HG02610 (cell line): ENCODE measurements around the gene SMAD7.
"Not testable (repeated sequence)": the region's sequence is repeated elsewhere in the genome, so short reads cannot be mapped to it uniquely, and the experiment has no call there.

Experiments
- ATAC-seq: cut with Tn5 transposase; IDR thresholded peaks from one replicate; pipeline ENCODE4 v1.9.1; 2021; ENCODE audit warnings: mild to moderate bottlenecking, moderate library complexity; ENCODE audit not compliant: unreplicated experiment

The SMAD7 gene

GRCh38 chr18:48885924-48886400, 64.8 kb downstream of the SMAD7 start:
- ATAC-seq: no peak

- no peak for ATAC-seq
These were observed 65.4 kb downstream of the SMAD7 start for GRCh38 chr18:48885266-48885923.

GRCh38 chr18:48884771-48885170, 66.0 kb downstream of the SMAD7 start:
- no peak for ATAC-seq

- ATAC-seq: no peak
These were observed 66.5 kb downstream of the SMAD7 start for GRCh38 chr18:48884306-48884705.

- no peak for ATAC-seq
These were observed 68.4 kb downstream of the SMAD7 start for GRCh38 chr18:48882379-48882778.

GRCh38 chr18:48880931-48881330, 69.8 kb downstream of the SMAD7 start:
- no peak for ATAC-seq

- no peak for ATAC-seq
These were observed 71.7 kb downstream of the SMAD7 start for GRCh38 chr18:48879008-48879431.

- ATAC-seq: no peak
These were observed 72.3 kb downstream of the SMAD7 start for GRCh38 chr18:48878471-48878870.

GRCh38 chr18:48877941-48878340, 72.8 kb downstream of the SMAD7 start:
- ATAC-seq: no peak

GRCh38 chr18:48876590-48876989, 74.2 kb downstream of the SMAD7 start:
- no peak for ATAC-seq

- no peak for ATAC-seq
These were observed 74.7 kb downstream of the SMAD7 start for GRCh38 chr18:48875942-48876511.

GRCh38 chr18:48875314-48875941, 75.3 kb downstream of the SMAD7 start:
- no peak for ATAC-seq

GRCh38 chr18:48874701-48875162, 76.0 kb downstream of the SMAD7 start:
- no peak for ATAC-seq

GRCh38 chr18:48874233-48874632, 76.5 kb downstream of the SMAD7 start:
- ATAC-seq: no peak

- ATAC-seq: no peak
These were observed 78.3 kb downstream of the SMAD7 start for GRCh38 chr18:48872234-48873145.

GRCh38 chr18:48871391-48872166, 79.2 kb downstream of the SMAD7 start:
- ATAC-seq: no peak

GRCh38 chr18:48870926-48871325, 79.8 kb downstream of the SMAD7 start:
- not testable (repeated sequence) for ATAC-seq
